Activated CD8-positive, alpha-beta memory T cell treated with anti-CD3 and anti-CD28 coated beads, Interleukin-2, amount 10 ng/mL, durations not matched to agents 7 days and 5 days (primary cell): ENCODE measurements around the gene DCTN5. TPM values are rescaled to one million over a fixed set of nuclear protein-coding genes. Genes with fewer than 3 reads are reported as not detected.
"Not testable (repeated sequence)": the region's sequence is repeated elsewhere in the genome, so short reads cannot be mapped to it uniquely, and the experiment has no call there.

Experiments
- ATAC-seq: fragments of 150-1000 bp; cut with Tn5 transposase; one replicate; pipeline ENCODE4 v1.10.0; 2021; ENCODE audit warnings: moderate library complexity
- CTCF ChIA-PET: fragments of 350-600 bp; sonication (Branson Sonifier 250); formaldehyde crosslinking; loops from one replicate; lab custom pipeline; 2021; ENCODE audit warnings: antibody characterized with exemption; lab: Charles Lee
- DNase-seq: peaks from one replicate; pipeline ENCODE4 v3.0.0-alpha.2; 2020
- H3K27ac Mint-ChIP-seq: one replicate; pipeline ENCODE4 v1.8.0; 2021; ENCODE audit warnings: mild to moderate bottlenecking, mixed read lengths
- H3K27me3 Mint-ChIP-seq: one replicate; pipeline ENCODE4 v1.8.0; 2021; ENCODE audit warnings: mixed read lengths
- H3K36me3 Mint-ChIP-seq: one replicate; pipeline ENCODE4 v1.8.0; 2021; ENCODE audit warnings: mild to moderate bottlenecking, mixed read lengths
- H3K4me1 Mint-ChIP-seq: one replicate; pipeline ENCODE4 v1.8.0; 2021; ENCODE audit warnings: mixed read lengths
- H3K4me3 Mint-ChIP-seq: one replicate; pipeline ENCODE4 v1.8.0; 2021; ENCODE audit warnings: mild to moderate bottlenecking, moderate library complexity, mixed read lengths
- H3K9me3 Mint-ChIP-seq: one replicate; pipeline ENCODE4 v1.8.0; 2022; ENCODE audit warnings: low read depth, mixed read lengths
- total RNA-seq, 2 experiments: library from RNA; stranded (reverse); gene quantifications; one replicate each; pipeline ENCODE4 v1.2.3, GENCODE V29; 2021

The DCTN5 gene
- total RNA-seq, 2 experiments from 2014 or later, result 80.4 to 95.9 TPM

GRCh38 chr16:23709536-23709935 is 68.3 kb downstream of the DCTN5 start:
- DNase-seq (no peak), ATAC-seq (no peak)
- Mint-ChIP-seq H3K4me1 (no peaks in the 10 kb centered on the region), H3K9me3 (peaks cover 13% of the 10 kb centered on the region), H3K4me3 (no peak overlapping the region), H3K36me3 (no peaks in the 10 kb centered on the region), H3K27ac (no peak overlapping the region), H3K27me3 (peaks cover 38% of the 10 kb centered on the region)
- CTCF ChIA-PET, result interaction anchor here (1.2 kb wide), 1 partner anchor 9 kb away, joined by 3 read pairs; no protein-coding TSS in a partner anchor

DNA sequence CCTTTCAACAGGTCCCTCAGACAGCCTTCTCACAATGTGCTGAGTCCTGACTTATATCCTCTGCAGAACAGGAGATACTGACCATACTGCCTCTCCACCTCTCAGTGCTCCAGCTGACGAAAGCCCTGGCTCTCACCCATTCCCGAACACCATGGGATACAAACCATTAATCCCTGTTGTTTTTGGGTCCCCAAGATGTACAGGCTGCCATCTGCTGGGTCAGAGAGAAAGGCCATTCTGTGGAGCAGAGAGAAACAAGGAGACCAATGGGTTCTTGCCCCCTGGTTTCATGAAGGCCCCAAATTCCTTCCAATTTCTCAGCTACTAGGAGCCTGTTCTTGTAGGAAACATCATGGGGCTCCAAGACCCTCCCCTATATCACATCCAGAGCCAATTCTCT is 68.7 kb downstream of the DCTN5 start:
- H3K36me3 Mint-ChIP-seq, result no peaks in the 10 kb centered on the region

DNA sequence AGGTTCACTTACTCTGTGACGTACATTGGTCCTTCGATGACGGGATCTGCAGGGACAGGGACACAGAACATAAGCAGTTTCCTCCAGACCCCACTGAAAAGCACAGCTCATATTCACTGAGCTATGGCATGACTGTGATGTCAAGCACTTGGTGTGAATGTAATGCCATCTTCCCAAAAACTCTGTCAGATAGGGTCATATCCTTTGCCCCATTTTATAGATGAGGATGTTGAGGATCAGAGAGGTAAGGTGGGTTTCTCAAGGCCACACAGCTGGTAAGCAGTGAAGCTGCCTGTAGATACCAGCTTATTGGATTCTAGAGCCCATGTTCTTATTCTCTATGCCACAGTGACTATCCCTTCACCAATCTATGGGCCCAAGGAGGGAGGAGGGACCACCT is 69.2 kb downstream of the DCTN5 start:
- Mint-ChIP-seq H3K27me3 (peaks cover 43% of the 10 kb centered on the region), H3K36me3 (no peaks in the 10 kb centered on the region), H3K4me3 (no peak overlapping the region), H3K4me1 (no peaks in the 10 kb centered on the region), H3K27ac (no peak overlapping the region), H3K9me3 (peaks cover 13% of the 10 kb centered on the region)
- CTCF ChIA-PET, result no interaction called here
- no peak for ATAC-seq
- no peak for DNase-seq

More for the DNA sequence above, 68.7 kb downstream of the DCTN5 start:
- Mint-ChIP-seq H3K9me3 (peaks cover 13% of the 10 kb centered on the region), H3K4me3 (no peak overlapping the region), H3K27ac (no peak overlapping the region), H3K4me1 (no peaks in the 10 kb centered on the region), H3K27me3 (peaks cover 42% of the 10 kb centered on the region)
- DNase-seq, result no peak
- CTCF ChIA-PET, result interaction anchor here (1.2 kb wide), 1 partner anchor 9 kb away, joined by 3 read pairs; no protein-coding TSS in a partner anchor
- ATAC-seq, result no peak

- H3K27me3 Mint-ChIP-seq, result peaks cover 50% of the 10 kb centered on the region
- no peak overlapping the region for H3K4me3 Mint-ChIP-seq
- CTCF ChIA-PET, result no interaction called here
- no peaks in the 10 kb centered on the region for H3K36me3 Mint-ChIP-seq
- DNase-seq (no peak), ATAC-seq (no peak)
- H3K27ac Mint-ChIP-seq, result no peak overlapping the region
- H3K9me3 Mint-ChIP-seq, result peaks cover 13% of the 10 kb centered on the region
- H3K4me1 Mint-ChIP-seq, result no peaks in the 10 kb centered on the region
Observed at GRCh38 chr16:23711785-23712184, 70.5 kb downstream of the DCTN5 start.

DNA sequence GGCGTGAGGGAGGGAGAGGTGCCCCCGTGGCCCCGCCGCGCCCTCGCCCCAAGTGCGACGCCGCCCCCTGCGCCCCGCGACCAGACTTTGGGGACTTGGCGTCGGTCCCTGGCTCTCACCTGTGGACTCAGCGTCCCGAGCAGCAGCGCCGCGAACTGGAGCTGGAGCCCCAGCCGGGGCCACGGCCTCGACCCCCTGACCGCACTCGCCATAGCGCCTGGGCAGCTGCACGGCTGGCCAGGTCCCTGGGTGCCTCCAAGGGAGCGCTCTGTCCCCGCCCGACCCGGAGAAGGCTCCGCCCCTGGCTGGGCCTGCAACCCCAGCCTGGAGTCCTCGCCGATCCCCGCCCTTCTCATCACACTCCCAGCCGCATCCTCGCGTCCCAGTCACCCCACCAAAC is 71.7 kb downstream of the DCTN5 start, which contains the start of gene ERN2:
TSS of gene ERN2 (minus strand) at position 247 of the 400 bp plus-strand sequence. CDS start at position 212, 35 bp downstream.
- ATAC-seq, result no peak
- H3K4me3 Mint-ChIP-seq, result no peak within 1 kb of the TSS
- H3K27me3 Mint-ChIP-seq, result peaks cover 58% of the 10 kb centered on the region
- DNase-seq, result no peak
- H3K27ac Mint-ChIP-seq, result no peak within 1 kb of the TSS
- no peaks in the 10 kb centered on the region for H3K4me1 Mint-ChIP-seq
- CTCF ChIA-PET, result no interaction called here
- peaks cover 13% of the 10 kb centered on the region for H3K9me3 Mint-ChIP-seq
- no peaks in the 10 kb centered on the region for H3K36me3 Mint-ChIP-seq

DNA sequence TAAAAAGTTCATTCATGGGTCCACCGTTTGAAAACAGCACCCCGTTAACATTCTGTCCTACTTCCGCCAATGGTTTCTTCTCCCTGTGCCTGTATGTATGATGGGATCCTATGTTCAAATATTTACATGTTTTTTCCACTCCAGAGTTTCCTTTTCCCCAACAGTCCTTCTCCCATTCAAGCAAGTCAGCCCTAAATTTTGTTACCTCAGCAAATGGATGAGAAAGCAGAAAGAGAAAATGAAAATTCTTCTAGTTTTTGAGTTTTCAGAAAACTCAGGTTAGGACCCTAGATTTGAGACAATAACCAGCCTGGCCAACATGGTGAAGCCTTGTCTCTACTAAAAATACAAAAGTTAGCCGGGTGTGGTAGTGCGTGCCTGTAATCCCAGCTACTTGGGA is 75.2 kb downstream of the DCTN5 start:
- Mint-ChIP-seq H3K4me3 (no peak overlapping the region), H3K9me3 (no peaks in the 10 kb centered on the region), H3K27me3 (peaks cover 54% of the 10 kb centered on the region), H3K4me1 (no peaks in the 10 kb centered on the region), H3K27ac (no peak overlapping the region), H3K36me3 (no peaks in the 10 kb centered on the region)
- DNase-seq, result no peak
- CTCF ChIA-PET, result no interaction called here
- no peak for ATAC-seq

GRCh38 chr16:23722613-23723240 is 81.5 kb downstream of the DCTN5 start:
- H3K9me3 Mint-ChIP-seq, DNase-seq, CTCF ChIA-PET, H3K4me3 Mint-ChIP-seq, H3K4me1 Mint-ChIP-seq, ATAC-seq, H3K36me3 Mint-ChIP-seq, H3K27ac Mint-ChIP-seq: not testable (repeated sequence)
- H3K27me3 Mint-ChIP-seq, result peaks cover 25% of the 10 kb centered on the region

- H3K27ac Mint-ChIP-seq, result no peak overlapping the region
- CTCF ChIA-PET, result interaction anchor here (0.6 kb wide), 1 partner anchor 144 kb away, joined by 3 read pairs; no protein-coding TSS in a partner anchor
Observed at GRCh38 chr16:23724096-23724784, 83.0 kb downstream of the DCTN5 start.

GRCh38 chr16:23724785-23725131 is 83.5 kb downstream of the DCTN5 start:
- ATAC-seq, result no peak
- no peak overlapping the region for H3K27ac Mint-ChIP-seq
- peaks cover 2% of the 10 kb centered on the region for H3K36me3 Mint-ChIP-seq
- H3K9me3 Mint-ChIP-seq, result peaks cover 4% of the 10 kb centered on the region
- H3K27me3 Mint-ChIP-seq, result peaks cover 23% of the 10 kb centered on the region
- H3K4me3 Mint-ChIP-seq, result no peak overlapping the region
- DNase-seq, result no peak
- H3K4me1 Mint-ChIP-seq, result peaks cover 4% of the 10 kb centered on the region
- CTCF ChIA-PET, result interaction anchor here (0.6 kb wide), 1 partner anchor 144 kb away, joined by 3 read pairs; no protein-coding TSS in a partner anchor

More at GRCh38 chr16:23724096-23724784, 83.0 kb downstream of the DCTN5 start:
- Mint-ChIP-seq H3K4me1 (peaks cover 4% of the 10 kb centered on the region), H3K4me3 (no peak overlapping the region), H3K36me3 (peaks cover 2% of the 10 kb centered on the region), H3K9me3 (peaks cover 4% of the 10 kb centered on the region), H3K27me3 (peaks cover 19% of the 10 kb centered on the region)
- DNase-seq (no peak), ATAC-seq (no peak)

- H3K9me3 Mint-ChIP-seq, result peaks cover 4% of the 10 kb centered on the region
- H3K36me3 Mint-ChIP-seq, result peaks cover 2% of the 10 kb centered on the region
- H3K4me3 Mint-ChIP-seq, result no peak overlapping the region
- ATAC-seq (no peak), DNase-seq (no peak)
- H3K4me1 Mint-ChIP-seq, result peaks cover 4% of the 10 kb centered on the region
- CTCF ChIA-PET, result interaction anchor here (1.7 kb wide), 1 partner anchor 526 kb away, joined by 3 read pairs; no protein-coding TSS in a partner anchor
- peaks cover 24% of the 10 kb centered on the region for H3K27me3 Mint-ChIP-seq
- no peak overlapping the region for H3K27ac Mint-ChIP-seq
Observed at GRCh38 chr16:23726710-23727109, 85.4 kb downstream of the DCTN5 start.

Other genes with a start within 250 kb of the DCTN5 start
- 10 to 100 TPM; 17.5 to 25.1 TPM for gene COG7, start 188.3 kb upstream of the DCTN5 start, total RNA-seq
- 100 to 1,000 TPM; 112 to 115 TPM for gene GGA2, start 131.0 kb upstream of the DCTN5 start, total RNA-seq
- 10 to 100 TPM; 14.3 to 15.9 TPM for gene EARS2, start 84.1 kb upstream of the DCTN5 start, total RNA-seq
- gene UBFD1, start 83.7 kb upstream of the DCTN5 start, total RNA-seq, result 10 to 100 TPM; 46.1 to 64.7 TPM
- 100 to 1,000 TPM in 1 of 2 experiments, 10 to 100 TPM in 1; 90.2 to 111 TPM for gene NDUFAB1, start 45.1 kb upstream of the DCTN5 start, total RNA-seq
- 10 to 100 TPM; 23.0 to 26.4 TPM for gene PALB2, start 156 bp upstream of the DCTN5 start, total RNA-seq
- 100 to 1,000 TPM; 132 to 135 TPM for gene PLK1, start 37.4 kb downstream of the DCTN5 start, total RNA-seq
- not detected for gene ERN2, start 71.8 kb downstream of the DCTN5 start, total RNA-seq
- gene CHP2, start 113.6 kb downstream of the DCTN5 start, total RNA-seq, result not detected
- gene PRKCB, start 194.5 kb downstream of the DCTN5 start, total RNA-seq, result 100 to 1,000 TPM in 1 of 2 experiments, 10 to 100 TPM in 1; 98.5 to 125 TPM